Stimulated activated CD8-positive, alpha-beta memory T cell treated with anti-CD3 and anti-CD28 coated beads, Interleukin-4, amount 100 ng/mL, for 4 hours (primary cell): ENCODE results near the gene LHX5.

Experiments
- DNase-seq, 2 donors: peaks; one replicate each; pipeline ENCODE4 v3.0.0-alpha.2; 2020; ENCODE audit warnings: low read depth in 2 of 2, low spot score in 1 of 2

The LHX5 gene

GRCh38 chr12:113418213-113418879, 53.3 kb downstream of the LHX5 start:
- DNase-seq: no peak

- no peak for DNase-seq
These were observed 55.4 kb downstream of the LHX5 start for GRCh38 chr12:113416091-113416754.

GRCh38 chr12:113414519-113415038, 57.1 kb downstream of the LHX5 start:
- no peak for DNase-seq

- DNase-seq: no peak
These were observed 58.2 kb downstream of the LHX5 start for GRCh38 chr12:113413488-113413939.
